GM12878 (cell line): ENCODE results near the gene RHOT1. TPM values are rescaled to one million over a fixed set of nuclear protein-coding genes. Genes with fewer than 3 reads are reported as not detected.

Source experiments
- ATAC-seq: fragments of 200-7000 bp; cut with Tn5 transposase; 3 replicates; pipeline ENCODE4 v1.9.1; 2020; ENCODE audit warnings: mild to moderate bottlenecking, moderate library complexity
- BruUV-seq: library from RNA; stranded (reverse); fragments of 400-500 nt; replicated peaks from 2 replicates; lab custom pipeline; 2021; lab: Mats Ljungman, UMichigan
- CTCF ChIA-PET: fragments of 300-600 bp; sonication (Branson Sonifier 250); formaldehyde crosslinking; extraction: SDS; loops from one replicate; lab custom pipeline; 2021; ENCODE audit warnings: inconsistent platforms; lab: Yijun Ruan, JAX
- POLR2A ChIA-PET: fragments of 350-600 bp; formaldehyde crosslinking; extraction: SDS; loops from one replicate; lab custom pipeline; 2021; ENCODE audit warnings: inconsistent platforms; lab: Charles Lee
- RAD21 ChIA-PET: fragments of 300-600 bp; sonication (Branson Sonifier 250); formaldehyde crosslinking; loops from one replicate; lab custom pipeline; 2023; ENCODE audit warnings: antibody characterized with exemption; ENCODE audit not compliant: unreplicated experiment; lab: Charles Lee
- SMC1A ChIA-PET: fragments of 300-600 bp; sonication (Branson Sonifier 250); formaldehyde crosslinking; loops from one replicate; lab custom pipeline; 2023; ENCODE audit not compliant: unreplicated experiment, uncharacterized antibody; lab: Charles Lee
- DNase-seq: peaks from one replicate; pipeline ENCODE4 v3.0.0-alpha.2; 2011; ENCODE audit warnings: low read depth, low spot score
- FAIRE-seq: peaks from 3 replicates; lab custom pipeline; 2011; peaks lifted over from hg19 to GRCh38; lab: Jason Lieb, UNC
- H2AFZ ChIP-seq: 2 replicates; pipeline ENCODE4 v1.6.0; 2011; ENCODE audit warnings: low read depth, low read length, control low read depth; ENCODE audit not compliant: control insufficient read depth
- H3K27ac ChIP-seq: 2 replicates; pipeline ENCODE4 v1.5.1; 2011; ENCODE audit warnings: control low read depth; ENCODE audit not compliant: control insufficient read depth, insufficient read depth
- H3K27me3 ChIP-seq, 2 experiments: replicated peaks in 1 of 2; 2 replicates each; pipeline versions ENCODE4 v1.6.0 to v1.6.1; 2011; ENCODE audit warnings: low read length in 1 of 2; ENCODE audit not compliant: control insufficient read depth in 2 of 2, insufficient read depth in 2 of 2
- H3K36me3 ChIP-seq, 2 experiments: 2 replicates each; pipeline ENCODE4 v1.5.1; 2011; ENCODE audit warnings: low read length in 1 of 2; ENCODE audit not compliant: control insufficient read depth in 2 of 2, insufficient read depth in 2 of 2
- H3K4me1 ChIP-seq: 2 replicates; pipeline ENCODE4 v1.6.1; 2011; ENCODE audit warnings: mild to moderate bottlenecking, low read length, moderate library complexity, mixed read lengths; ENCODE audit not compliant: control insufficient read depth, insufficient read depth
- H3K4me2 ChIP-seq: 2 replicates; pipeline ENCODE4 v1.6.0; 2011; ENCODE audit warnings: control low read depth; ENCODE audit not compliant: control insufficient read depth, insufficient read depth
- H3K4me3 ChIP-seq: fragments of 200-600 bp; sonication (generic); 2 replicates; pipeline ENCODE4 v1.5.1; 2016
- H3K79me2 ChIP-seq: 2 replicates; pipeline ENCODE4 v1.6.0; 2011; ENCODE audit warnings: low read length; ENCODE audit not compliant: control insufficient read depth, insufficient read depth
- H3K9ac ChIP-seq: 2 replicates; pipeline ENCODE4 v1.8.0; 2011; ENCODE audit warnings: low read length, control low read depth, mixed read lengths; ENCODE audit not compliant: control insufficient read depth, insufficient read depth
- H3K9me3 ChIP-seq: replicated peaks from 3 replicates; pipeline ENCODE4 v1.5.1; 2011; ENCODE audit warnings: mild to moderate bottlenecking, low read length; ENCODE audit not compliant: control insufficient read depth, insufficient read depth
- H4K20me1 ChIP-seq: 2 replicates; pipeline ENCODE4 v1.6.0; 2011; ENCODE audit not compliant: control insufficient read depth, insufficient read depth
- EP300 ChIP-seq, 2 experiments: fragments of 150-350 bp in 1 of 2; IDR thresholded peaks; 2 replicates each; pipeline ENCODE4 v1.6.1; 2011 to 2012; ENCODE audit warnings: low read depth in 2 of 2, low read length in 2 of 2, borderline replicate concordance in 1 of 2, improper control_type of control experiment in 1 of 2, inconsistent platforms in 1 of 2; ENCODE audit not compliant: control insufficient read depth in 1 of 2
- GATAD2B ChIP-seq: fragments of 450-650 bp; conservative IDR thresholded peaks from 2 replicates; pipeline ENCODE4 v1.6.1; 2017; ENCODE audit warnings: low read depth, mild to moderate bottlenecking, moderate library complexity
- KAT2A ChIP-seq: conservative IDR thresholded peaks from 2 replicates; pipeline ENCODE4 v1.6.1; 2011; ENCODE audit warnings: low read depth, low read length; ENCODE audit not compliant: control insufficient read depth
- MEF2B ChIP-seq: fragments of 450-650 bp; IDR thresholded peaks from 2 replicates; pipeline ENCODE4 v1.6.1; 2018; ENCODE audit warnings: mild to moderate bottlenecking, moderate library complexity; ENCODE audit not compliant: partially characterized antibody, poor library complexity, severe bottlenecking
- NBN ChIP-seq: fragments of 450-650 bp; IDR thresholded peaks from 2 replicates; pipeline ENCODE4 v1.6.1; 2016
- SREBF1 ChIP-seq: IDR thresholded peaks from 2 replicates; pipeline ENCODE4 v1.6.1; 2012; ENCODE audit warnings: mild to moderate bottlenecking, low read length
- ZNF274 ChIP-seq: IDR thresholded peaks from one replicate; pipeline ENCODE4 v1.8.0; 2011; ENCODE audit not compliant: insufficient read length, insufficient read depth
- WGBS: methylation state at CpG from one replicate; pipeline ENCODE4 v1.1.6; 2016; ENCODE audit warnings: low lambda C conversion rate; ENCODE audit not compliant: insufficient replicate concordance, insufficient coverage; ENCODE audit errors: missing lambda C conversion rate; 5-methylcytosine and 5-hydroxymethylcytosine counted together
- in situ Hi-C: fragments of 300-500 bp; cut with MboI; formaldehyde crosslinking; loops from 9 replicates; pipeline ENCODE4 v1.14.3; 2018; ENCODE audit warnings: mixed read lengths
- intact Hi-C: fragments of 100-400 bp; cut with micrococcal nuclease; formaldehyde crosslinking; loops from one replicate; pipeline ENCODE4 v1.14.2; 2022; ENCODE audit not compliant: unreplicated experiment
- polyA plus RNA-seq, 11 experiments: library from polyadenylated mRNA; depleted of rRNA in 4 of 11; unstranded in 6 of 11; stranded (reverse) in 5 of 11; fragments of >200 nt; fragmentation: Nextera tagmentation in 4 of 11; fragmentation: Illumina TruSeq in 1 of 11; extraction: Ambion mirVana in 4 of 11; extraction: Trizol in 1 of 11; gene quantifications; 1 replicate in 1 of 11; 2 replicates in 10 of 11; pipeline versions ENCODE4 v1.2.1 to v1.2.3, GENCODE V29; 2011 to 2016; ENCODE audit warnings: inconsistent platforms in 2 of 11, missing spikeins in 2 of 11, low read depth in 1 of 11
- total RNA-seq, 4 experiments: library from RNA; depleted of rRNA in 3 of 4; stranded (reverse); fragments of >200 nt in 3 of 4; fragmentation: Illumina TruSeq in 1 of 4; extraction: Trizol in 1 of 4; gene quantifications; 2 replicates each; pipeline versions ENCODE4 v1.2.1 to v1.2.3, GENCODE V29; 2013 to 2021
- TF ChIP-seq, protein P1 (sequence below): fragments of 450-650 bp; IDR thresholded peaks from 2 replicates; pipeline ENCODE4 v1.6.1; 2017; ENCODE audit warnings: mild to moderate bottlenecking, moderate library complexity
- TF ChIP-seq, protein P2 (sequence below): fragments of 450-650 bp; IDR thresholded peaks from 2 replicates; pipeline ENCODE4 v1.6.1; 2017; ENCODE audit warnings: mild to moderate bottlenecking
- TF ChIP-seq, protein P3 (sequence below): fragments of 450-650 bp; IDR thresholded peaks from 2 replicates; pipeline ENCODE4 v1.6.1; 2016; ENCODE audit warnings: mild to moderate bottlenecking
- TF ChIP-seq, protein P4 (sequence below): fragments of 450-650 bp; IDR thresholded peaks from 2 replicates; pipeline ENCODE4 v1.6.1; 2017; ENCODE audit warnings: antibody characterized with exemption, mild to moderate bottlenecking, moderate library complexity
- TF ChIP-seq, protein P5 (sequence below): IDR thresholded peaks from 2 replicates; pipeline ENCODE4 v1.6.1; 2012; ENCODE audit warnings: low read depth, low read length, improper control_type of control experiment
- TF ChIP-seq, protein P6 (sequence below): IDR thresholded peaks from 2 replicates; pipeline ENCODE4 v1.6.1; 2012; ENCODE audit warnings: low read depth, low read length, improper control_type of control experiment

The RHOT1 gene
- total and polyA plus RNA-seq, 10 of the 15 experiments (the other 5 are each of a cell fraction or from before 2014, with no cell fraction given) = 13.3 to 68.2 (median 22.8) TPM

DNA sequence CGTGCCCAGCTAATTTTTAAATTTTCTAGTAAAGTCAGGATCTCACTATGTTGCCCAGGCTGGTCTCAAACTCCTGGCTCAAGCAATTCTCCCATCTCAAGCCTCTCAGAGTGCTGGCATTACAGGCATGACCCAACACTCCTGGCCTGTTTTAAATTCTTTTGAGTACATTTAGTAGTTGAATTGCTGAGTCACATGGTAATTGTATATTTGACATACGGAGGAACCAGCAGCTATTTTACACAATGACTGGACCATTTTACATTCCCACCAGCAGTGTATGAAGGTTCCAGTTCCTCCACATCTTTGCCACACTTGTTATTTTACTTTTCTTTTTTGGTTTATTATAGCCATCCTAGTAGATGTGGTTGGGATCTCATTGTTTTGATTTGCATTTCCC is 43.6 kb downstream of the RHOT1 start:
- in situ Hi-C loops = no loop called here
- SMC1A ChIA-PET = no interaction called here
- TF ChIP-seq GATAD2B (no peak), MEF2B (no peak), EP300 (IDR thresholded peaks at IDR 0.05; ENCODE audit: borderline replicate concordance in 1 of 2, control insufficient read depth in 1 of 2, low read depth in 2 of 2, low read length in 2 of 2) (no peak), KAT2A (no peak), ZNF274 (no peak), SREBF1 (no peak), NBN (no peak)
- TF ChIP-seq, protein P1, sequence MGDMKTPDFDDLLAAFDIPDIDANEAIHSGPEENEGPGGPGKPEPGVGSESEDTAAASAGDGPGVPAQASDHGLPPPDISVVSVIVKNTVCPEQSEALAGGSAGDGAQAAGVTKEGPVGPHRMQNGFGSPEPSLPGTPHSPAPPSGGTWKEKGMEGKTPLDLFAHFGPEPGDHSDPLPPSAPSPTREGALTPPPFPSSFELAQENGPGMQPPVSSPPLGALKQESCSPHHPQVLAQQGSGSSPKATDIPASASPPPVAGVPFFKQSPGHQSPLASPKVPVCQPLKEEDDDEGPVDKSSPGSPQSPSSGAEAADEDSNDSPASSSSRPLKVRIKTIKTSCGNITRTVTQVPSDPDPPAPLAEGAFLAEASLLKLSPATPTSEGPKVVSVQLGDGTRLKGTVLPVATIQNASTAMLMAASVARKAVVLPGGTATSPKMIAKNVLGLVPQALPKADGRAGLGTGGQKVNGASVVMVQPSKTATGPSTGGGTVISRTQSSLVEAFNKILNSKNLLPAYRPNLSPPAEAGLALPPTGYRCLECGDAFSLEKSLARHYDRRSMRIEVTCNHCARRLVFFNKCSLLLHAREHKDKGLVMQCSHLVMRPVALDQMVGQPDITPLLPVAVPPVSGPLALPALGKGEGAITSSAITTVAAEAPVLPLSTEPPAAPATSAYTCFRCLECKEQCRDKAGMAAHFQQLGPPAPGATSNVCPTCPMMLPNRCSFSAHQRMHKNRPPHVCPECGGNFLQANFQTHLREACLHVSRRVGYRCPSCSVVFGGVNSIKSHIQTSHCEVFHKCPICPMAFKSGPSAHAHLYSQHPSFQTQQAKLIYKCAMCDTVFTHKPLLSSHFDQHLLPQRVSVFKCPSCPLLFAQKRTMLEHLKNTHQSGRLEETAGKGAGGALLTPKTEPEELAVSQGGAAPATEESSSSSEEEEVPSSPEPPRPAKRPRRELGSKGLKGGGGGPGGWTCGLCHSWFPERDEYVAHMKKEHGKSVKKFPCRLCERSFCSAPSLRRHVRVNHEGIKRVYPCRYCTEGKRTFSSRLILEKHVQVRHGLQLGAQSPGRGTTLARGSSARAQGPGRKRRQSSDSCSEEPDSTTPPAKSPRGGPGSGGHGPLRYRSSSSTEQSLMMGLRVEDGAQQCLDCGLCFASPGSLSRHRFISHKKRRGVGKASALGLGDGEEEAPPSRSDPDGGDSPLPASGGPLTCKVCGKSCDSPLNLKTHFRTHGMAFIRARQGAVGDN = no peak
- TF ChIP-seq, protein P2, sequence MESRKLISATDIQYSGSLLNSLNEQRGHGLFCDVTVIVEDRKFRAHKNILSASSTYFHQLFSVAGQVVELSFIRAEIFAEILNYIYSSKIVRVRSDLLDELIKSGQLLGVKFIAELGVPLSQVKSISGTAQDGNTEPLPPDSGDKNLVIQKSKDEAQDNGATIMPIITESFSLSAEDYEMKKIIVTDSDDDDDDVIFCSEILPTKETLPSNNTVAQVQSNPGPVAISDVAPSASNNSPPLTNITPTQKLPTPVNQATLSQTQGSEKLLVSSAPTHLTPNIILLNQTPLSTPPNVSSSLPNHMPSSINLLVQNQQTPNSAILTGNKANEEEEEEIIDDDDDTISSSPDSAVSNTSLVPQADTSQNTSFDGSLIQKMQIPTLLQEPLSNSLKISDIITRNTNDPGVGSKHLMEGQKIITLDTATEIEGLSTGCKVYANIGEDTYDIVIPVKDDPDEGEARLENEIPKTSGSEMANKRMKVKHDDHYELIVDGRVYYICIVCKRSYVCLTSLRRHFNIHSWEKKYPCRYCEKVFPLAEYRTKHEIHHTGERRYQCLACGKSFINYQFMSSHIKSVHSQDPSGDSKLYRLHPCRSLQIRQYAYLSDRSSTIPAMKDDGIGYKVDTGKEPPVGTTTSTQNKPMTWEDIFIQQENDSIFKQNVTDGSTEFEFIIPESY = no peak
- TF ChIP-seq, protein P3, sequence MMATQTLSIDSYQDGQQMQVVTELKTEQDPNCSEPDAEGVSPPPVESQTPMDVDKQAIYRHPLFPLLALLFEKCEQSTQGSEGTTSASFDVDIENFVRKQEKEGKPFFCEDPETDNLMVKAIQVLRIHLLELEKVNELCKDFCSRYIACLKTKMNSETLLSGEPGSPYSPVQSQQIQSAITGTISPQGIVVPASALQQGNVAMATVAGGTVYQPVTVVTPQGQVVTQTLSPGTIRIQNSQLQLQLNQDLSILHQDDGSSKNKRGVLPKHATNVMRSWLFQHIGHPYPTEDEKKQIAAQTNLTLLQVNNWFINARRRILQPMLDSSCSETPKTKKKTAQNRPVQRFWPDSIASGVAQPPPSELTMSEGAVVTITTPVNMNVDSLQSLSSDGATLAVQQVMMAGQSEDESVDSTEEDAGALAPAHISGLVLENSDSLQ = no peak
- TF ChIP-seq, protein P4, sequence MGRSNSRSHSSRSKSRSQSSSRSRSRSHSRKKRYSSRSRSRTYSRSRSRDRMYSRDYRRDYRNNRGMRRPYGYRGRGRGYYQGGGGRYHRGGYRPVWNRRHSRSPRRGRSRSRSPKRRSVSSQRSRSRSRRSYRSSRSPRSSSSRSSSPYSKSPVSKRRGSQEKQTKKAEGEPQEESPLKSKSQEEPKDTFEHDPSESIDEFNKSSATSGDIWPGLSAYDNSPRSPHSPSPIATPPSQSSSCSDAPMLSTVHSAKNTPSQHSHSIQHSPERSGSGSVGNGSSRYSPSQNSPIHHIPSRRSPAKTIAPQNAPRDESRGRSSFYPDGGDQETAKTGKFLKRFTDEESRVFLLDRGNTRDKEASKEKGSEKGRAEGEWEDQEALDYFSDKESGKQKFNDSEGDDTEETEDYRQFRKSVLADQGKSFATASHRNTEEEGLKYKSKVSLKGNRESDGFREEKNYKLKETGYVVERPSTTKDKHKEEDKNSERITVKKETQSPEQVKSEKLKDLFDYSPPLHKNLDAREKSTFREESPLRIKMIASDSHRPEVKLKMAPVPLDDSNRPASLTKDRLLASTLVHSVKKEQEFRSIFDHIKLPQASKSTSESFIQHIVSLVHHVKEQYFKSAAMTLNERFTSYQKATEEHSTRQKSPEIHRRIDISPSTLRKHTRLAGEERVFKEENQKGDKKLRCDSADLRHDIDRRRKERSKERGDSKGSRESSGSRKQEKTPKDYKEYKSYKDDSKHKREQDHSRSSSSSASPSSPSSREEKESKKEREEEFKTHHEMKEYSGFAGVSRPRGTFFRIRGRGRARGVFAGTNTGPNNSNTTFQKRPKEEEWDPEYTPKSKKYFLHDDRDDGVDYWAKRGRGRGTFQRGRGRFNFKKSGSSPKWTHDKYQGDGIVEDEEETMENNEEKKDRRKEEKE = no peak
- TF ChIP-seq, protein P5, sequence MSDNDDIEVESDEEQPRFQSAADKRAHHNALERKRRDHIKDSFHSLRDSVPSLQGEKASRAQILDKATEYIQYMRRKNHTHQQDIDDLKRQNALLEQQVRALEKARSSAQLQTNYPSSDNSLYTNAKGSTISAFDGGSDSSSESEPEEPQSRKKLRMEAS = no peak
- TF ChIP-seq, protein P6, sequence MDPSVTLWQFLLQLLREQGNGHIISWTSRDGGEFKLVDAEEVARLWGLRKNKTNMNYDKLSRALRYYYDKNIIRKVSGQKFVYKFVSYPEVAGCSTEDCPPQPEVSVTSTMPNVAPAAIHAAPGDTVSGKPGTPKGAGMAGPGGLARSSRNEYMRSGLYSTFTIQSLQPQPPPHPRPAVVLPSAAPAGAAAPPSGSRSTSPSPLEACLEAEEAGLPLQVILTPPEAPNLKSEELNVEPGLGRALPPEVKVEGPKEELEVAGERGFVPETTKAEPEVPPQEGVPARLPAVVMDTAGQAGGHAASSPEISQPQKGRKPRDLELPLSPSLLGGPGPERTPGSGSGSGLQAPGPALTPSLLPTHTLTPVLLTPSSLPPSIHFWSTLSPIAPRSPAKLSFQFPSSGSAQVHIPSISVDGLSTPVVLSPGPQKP = no peak

More for the DNA sequence above, 43.6 kb downstream of the RHOT1 start:
- no peak for ATAC-seq
- FAIRE-seq = no peak
- 100% methylated on average over 2 of the region's 2 CpGs for WGBS
- POLR2A ChIA-PET = no interaction called here
- H3K4me1 ChIP-seq = no peaks in the 10 kb centered on the region
- no peaks in the 10 kb centered on the region for H3K9me3 ChIP-seq
- H2AFZ ChIP-seq = no peak overlapping the region
- intact Hi-C loops = no loop called here
- no peak overlapping the region for H3K4me3 ChIP-seq
- RAD21 ChIA-PET = no interaction called here
- H3K4me2 ChIP-seq = no peak overlapping the region
- CTCF ChIA-PET = no interaction called here
- H3K79me2 ChIP-seq = no peaks in the 10 kb centered on the region
- H3K9ac ChIP-seq = no peak overlapping the region
- H4K20me1 ChIP-seq = no peaks in the 10 kb centered on the region
- BruUV-seq = no TSS peak
- peaks cover 0 to 2% of the 10 kb centered on the region in 2 experiments; a peak in 1 of 4 replicates for H3K36me3 ChIP-seq
- no peak overlapping the region for H3K27ac ChIP-seq
- H3K27me3 ChIP-seq = no peaks in the 10 kb centered on the region
- no peak for DNase-seq
